Body of pancreas (tissue), 4 donors: Measurements from ENCODE around the gene CREB5.

Experiments
- POLR2A ChIP-seq, 3 donors: fragments of 450-650 bp; IDR thresholded peaks; one replicate each; pipeline ENCODE4 v1.6.1; 2016; ENCODE audit warnings: antibody characterized with exemption in 3 of 3, mild to moderate bottlenecking in 2 of 3
- TF ChIP-seq, protein P1 (sequence below), 7 experiments: fragments of 450-650 bp in 4 of 7; fragments of 200-600 bp in 3 of 7; sonication (generic) in 3 of 7; IDR thresholded peaks; one replicate each; pipeline ENCODE4 v1.5.1; 2016 to 2019; ENCODE audit warnings: antibody characterized with exemption in 7 of 7

DNA sequence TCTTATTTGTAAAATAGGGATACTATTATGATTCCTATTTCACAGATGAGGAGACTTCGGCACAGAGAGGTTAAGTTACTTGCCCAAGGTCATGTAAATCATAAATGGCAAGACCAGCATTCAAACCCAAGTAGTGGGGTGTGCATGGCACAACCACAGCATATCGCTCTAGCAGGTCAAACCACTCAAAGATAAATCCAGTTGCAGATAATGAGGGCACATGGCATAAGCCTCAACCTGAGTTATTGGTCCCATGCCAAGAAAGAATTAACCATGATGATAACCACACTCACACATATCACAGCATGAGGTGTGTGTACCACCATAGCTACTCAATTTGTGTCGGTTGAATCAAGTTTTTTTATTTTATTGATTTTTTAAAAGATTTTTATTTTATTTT lies 180.5 kb downstream of the CREB5 start:
- TF ChIP-seq POLR2A (IDR thresholded peaks at IDR 0.05): no peak
- TF ChIP-seq, protein P1, sequence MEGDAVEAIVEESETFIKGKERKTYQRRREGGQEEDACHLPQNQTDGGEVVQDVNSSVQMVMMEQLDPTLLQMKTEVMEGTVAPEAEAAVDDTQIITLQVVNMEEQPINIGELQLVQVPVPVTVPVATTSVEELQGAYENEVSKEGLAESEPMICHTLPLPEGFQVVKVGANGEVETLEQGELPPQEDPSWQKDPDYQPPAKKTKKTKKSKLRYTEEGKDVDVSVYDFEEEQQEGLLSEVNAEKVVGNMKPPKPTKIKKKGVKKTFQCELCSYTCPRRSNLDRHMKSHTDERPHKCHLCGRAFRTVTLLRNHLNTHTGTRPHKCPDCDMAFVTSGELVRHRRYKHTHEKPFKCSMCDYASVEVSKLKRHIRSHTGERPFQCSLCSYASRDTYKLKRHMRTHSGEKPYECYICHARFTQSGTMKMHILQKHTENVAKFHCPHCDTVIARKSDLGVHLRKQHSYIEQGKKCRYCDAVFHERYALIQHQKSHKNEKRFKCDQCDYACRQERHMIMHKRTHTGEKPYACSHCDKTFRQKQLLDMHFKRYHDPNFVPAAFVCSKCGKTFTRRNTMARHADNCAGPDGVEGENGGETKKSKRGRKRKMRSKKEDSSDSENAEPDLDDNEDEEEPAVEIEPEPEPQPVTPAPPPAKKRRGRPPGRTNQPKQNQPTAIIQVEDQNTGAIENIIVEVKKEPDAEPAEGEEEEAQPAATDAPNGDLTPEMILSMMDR (IDR thresholded peaks at IDR 0.05): no peak
